ENCODE measurements around the gene DPCD. TPM values are rescaled to one million over a fixed set of nuclear protein-coding genes. Genes with fewer than 3 reads are reported as not detected.

DPCD gene
- total and polyA plus RNA-seq, 2 experiments from 2014 or later: 22.5 to 38.1 TPM

DNA sequence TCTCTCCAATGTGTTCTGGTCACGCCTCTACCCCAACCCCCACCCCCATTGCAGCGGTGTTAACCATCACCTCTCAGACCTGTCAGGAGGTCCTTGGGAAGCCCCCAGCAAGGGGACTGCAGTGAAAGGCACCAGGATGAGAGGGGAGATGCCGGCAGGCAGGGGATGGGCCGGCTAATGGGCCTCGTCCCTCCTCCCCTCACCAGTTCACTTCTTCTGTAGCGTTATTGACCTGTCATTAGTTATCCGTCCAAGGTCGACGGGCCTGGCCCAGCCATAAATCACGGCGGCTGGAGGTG, 18.8 kb upstream of the DPCD start:
- TF ChIP-seq REST (IDR thresholded peaks at IDR 0.05; ENCODE audit: unreplicated experiment) (no peak), POLR2AphosphoS5 (IDR thresholded peaks at IDR 0.05; ENCODE audit: low read depth) (no peak), ZNF114 (CRISPR knock-in tag; IDR thresholded peaks at IDR 0.05) (no peak), STAT1 (IDR thresholded peaks at IDR 0.05; ENCODE audit: unreplicated experiment) (no peak), EZH2 (IDR thresholded peaks at IDR 0.05; ENCODE audit: low read depth, unreplicated experiment) (no peak), JUNB (IDR thresholded peaks at IDR 0.05; ENCODE audit: unreplicated experiment) (no peak), ZNF331 (CRISPR knock-in tag; IDR thresholded peaks at IDR 0.05; ENCODE audit: low read depth) (no peak), EZH2phosphoT487 (IDR thresholded peaks at IDR 0.05; ENCODE audit: unreplicated experiment) (no peak), CREB1 (CRISPR knock-in tag; IDR thresholded peaks at IDR 0.05; ENCODE audit: low read depth) (no peak), NANOG (IDR thresholded peaks at IDR 0.05; ENCODE audit: borderline replicate concordance) (no peak)
- TF ChIP-seq, protein P1, sequence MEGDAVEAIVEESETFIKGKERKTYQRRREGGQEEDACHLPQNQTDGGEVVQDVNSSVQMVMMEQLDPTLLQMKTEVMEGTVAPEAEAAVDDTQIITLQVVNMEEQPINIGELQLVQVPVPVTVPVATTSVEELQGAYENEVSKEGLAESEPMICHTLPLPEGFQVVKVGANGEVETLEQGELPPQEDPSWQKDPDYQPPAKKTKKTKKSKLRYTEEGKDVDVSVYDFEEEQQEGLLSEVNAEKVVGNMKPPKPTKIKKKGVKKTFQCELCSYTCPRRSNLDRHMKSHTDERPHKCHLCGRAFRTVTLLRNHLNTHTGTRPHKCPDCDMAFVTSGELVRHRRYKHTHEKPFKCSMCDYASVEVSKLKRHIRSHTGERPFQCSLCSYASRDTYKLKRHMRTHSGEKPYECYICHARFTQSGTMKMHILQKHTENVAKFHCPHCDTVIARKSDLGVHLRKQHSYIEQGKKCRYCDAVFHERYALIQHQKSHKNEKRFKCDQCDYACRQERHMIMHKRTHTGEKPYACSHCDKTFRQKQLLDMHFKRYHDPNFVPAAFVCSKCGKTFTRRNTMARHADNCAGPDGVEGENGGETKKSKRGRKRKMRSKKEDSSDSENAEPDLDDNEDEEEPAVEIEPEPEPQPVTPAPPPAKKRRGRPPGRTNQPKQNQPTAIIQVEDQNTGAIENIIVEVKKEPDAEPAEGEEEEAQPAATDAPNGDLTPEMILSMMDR (conservative IDR thresholded peaks at IDR 0.05; ENCODE audit: low read depth in 2 of 2): no peak
- TF ChIP-seq, protein P2, sequence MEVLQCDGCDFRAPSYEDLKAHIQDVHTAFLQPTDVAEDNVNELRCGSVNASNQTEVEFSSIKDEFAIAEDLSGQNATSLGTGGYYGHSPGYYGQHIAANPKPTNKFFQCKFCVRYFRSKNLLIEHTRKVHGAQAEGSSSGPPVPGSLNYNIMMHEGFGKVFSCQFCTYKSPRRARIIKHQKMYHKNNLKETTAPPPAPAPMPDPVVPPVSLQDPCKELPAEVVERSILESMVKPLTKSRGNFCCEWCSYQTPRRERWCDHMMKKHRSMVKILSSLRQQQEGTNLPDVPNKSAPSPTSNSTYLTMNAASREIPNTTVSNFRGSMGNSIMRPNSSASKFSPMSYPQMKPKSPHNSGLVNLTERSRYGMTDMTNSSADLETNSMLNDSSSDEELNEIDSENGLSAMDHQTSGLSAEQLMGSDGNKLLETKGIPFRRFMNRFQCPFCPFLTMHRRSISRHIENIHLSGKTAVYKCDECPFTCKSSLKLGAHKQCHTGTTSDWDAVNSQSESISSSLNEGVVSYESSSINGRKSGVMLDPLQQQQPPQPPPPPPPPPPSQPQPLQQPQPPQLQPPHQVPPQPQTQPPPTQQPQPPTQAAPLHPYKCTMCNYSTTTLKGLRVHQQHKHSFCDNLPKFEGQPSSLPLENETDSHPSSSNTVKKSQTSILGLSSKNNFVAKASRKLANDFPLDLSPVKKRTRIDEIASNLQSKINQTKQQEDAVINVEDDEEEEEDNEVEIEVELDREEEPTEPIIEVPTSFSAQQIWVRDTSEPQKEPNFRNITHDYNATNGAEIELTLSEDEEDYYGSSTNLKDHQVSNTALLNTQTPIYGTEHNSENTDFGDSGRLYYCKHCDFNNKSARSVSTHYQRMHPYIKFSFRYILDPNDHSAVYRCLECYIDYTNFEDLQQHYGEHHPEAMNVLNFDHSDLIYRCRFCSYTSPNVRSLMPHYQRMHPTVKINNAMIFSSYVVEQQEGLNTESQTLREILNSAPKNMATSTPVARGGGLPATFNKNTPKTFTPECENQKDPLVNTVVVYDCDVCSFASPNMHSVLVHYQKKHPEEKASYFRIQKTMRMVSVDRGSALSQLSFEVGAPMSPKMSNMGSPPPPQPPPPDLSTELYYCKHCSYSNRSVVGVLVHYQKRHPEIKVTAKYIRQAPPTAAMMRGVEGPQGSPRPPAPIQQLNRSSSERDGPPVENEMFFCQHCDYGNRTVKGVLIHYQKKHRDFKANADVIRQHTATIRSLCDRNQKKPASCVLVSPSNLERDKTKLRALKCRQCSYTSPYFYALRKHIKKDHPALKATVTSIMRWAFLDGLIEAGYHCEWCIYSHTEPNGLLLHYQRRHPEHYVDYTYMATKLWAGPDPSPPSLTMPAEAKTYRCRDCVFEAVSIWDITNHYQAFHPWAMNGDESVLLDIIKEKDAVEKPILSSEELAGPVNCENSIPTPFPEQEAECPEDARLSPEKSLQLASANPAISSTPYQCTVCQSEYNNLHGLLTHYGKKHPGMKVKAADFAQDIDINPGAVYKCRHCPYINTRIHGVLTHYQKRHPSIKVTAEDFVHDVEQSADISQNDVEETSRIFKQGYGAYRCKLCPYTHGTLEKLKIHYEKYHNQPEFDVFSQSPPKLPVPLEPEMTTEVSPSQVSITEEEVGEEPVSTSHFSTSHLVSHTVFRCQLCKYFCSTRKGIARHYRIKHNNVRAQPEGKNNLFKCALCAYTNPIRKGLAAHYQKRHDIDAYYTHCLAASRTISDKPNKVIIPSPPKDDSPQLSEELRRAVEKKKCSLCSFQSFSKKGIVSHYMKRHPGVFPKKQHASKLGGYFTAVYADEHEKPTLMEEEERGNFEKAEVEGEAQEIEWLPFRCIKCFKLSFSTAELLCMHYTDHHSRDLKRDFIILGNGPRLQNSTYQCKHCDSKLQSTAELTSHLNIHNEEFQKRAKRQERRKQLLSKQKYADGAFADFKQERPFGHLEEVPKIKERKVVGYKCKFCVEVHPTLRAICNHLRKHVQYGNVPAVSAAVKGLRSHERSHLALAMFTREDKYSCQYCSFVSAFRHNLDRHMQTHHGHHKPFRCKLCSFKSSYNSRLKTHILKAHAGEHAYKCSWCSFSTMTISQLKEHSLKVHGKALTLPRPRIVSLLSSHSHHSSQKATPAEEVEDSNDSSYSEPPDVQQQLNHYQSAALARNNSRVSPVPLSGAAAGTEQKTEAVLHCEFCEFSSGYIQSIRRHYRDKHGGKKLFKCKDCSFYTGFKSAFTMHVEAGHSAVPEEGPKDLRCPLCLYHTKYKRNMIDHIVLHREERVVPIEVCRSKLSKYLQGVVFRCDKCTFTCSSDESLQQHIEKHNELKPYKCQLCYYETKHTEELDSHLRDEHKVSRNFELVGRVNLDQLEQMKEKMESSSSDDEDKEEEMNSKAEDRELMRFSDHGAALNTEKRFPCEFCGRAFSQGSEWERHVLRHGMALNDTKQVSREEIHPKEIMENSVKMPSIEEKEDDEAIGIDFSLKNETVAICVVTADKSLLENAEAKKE (CRISPR knock-in tag; IDR thresholded peaks at IDR 0.05): no peak
- TF ChIP-seq, protein P3, sequence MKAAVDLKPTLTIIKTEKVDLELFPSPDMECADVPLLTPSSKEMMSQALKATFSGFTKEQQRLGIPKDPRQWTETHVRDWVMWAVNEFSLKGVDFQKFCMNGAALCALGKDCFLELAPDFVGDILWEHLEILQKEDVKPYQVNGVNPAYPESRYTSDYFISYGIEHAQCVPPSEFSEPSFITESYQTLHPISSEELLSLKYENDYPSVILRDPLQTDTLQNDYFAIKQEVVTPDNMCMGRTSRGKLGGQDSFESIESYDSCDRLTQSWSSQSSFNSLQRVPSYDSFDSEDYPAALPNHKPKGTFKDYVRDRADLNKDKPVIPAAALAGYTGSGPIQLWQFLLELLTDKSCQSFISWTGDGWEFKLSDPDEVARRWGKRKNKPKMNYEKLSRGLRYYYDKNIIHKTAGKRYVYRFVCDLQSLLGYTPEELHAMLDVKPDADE (IDR thresholded peaks at IDR 0.05): no peak
- peaks cover 16% of the 10 kb centered on the region; the same call in 1 of the 2 replicates for H3K4me1 ChIP-seq (ENCODE audit: insufficient read depth)
- no peaks in the 10 kb centered on the region for H3K79me2 ChIP-seq (replicated peaks; ENCODE audit: insufficient read depth)
- peak overlapping the region; percentile 94 for H2AFZ ChIP-seq
- peaks cover 78% of the 10 kb centered on the region for H3K27me3 ChIP-seq (ENCODE audit: insufficient read depth)
- Mint-ChIP-seq H3K27me3 (ENCODE audit: insufficient read depth, low read depth, poor library complexity) (peaks cover 48% of the 10 kb centered on the region), H3K9me3 (no peaks in the 10 kb centered on the region; the same call in 2 of the 3 replicates), H3K4me1 (peaks cover 21% of the 10 kb centered on the region), H3K4me3 (peak overlapping the region; percentile 74), H3K36me3 (ENCODE audit: low read depth) (no peaks in the 10 kb centered on the region; the same call in 2 of the 3 replicates), H3K27ac (no peak overlapping the region)
- no peaks in the 10 kb centered on the region; the same call in 1 of the 2 replicates for H3K36me3 ChIP-seq (ENCODE audit: insufficient read depth)
- no peaks in the 10 kb centered on the region for H4K20me1 ChIP-seq (replicated peaks; ENCODE audit: insufficient read depth)
- H3K4me2 ChIP-seq: peak overlapping the region; percentile 97
- peak overlapping the region; percentile 89 for H3K4me3 ChIP-seq
- no peak overlapping the region for H3K27ac ChIP-seq (ENCODE audit: low read depth)
- DNase-seq (ENCODE audit: low spot score): peak; percentile 50
- no peak for ATAC-seq
- H3K9me2 ChIP-seq (ENCODE audit: insufficient read depth): no peaks in the 10 kb centered on the region
- peaks cover 6% of the 10 kb centered on the region; the same call in 1 of the 2 replicates for H3F3A ChIP-seq (replicated peaks; ENCODE audit: low read depth)

Data from GM23338 (cell line).